ENCODE data around the gene PSME3IP1. TPM values are rescaled to one million over a fixed set of nuclear protein-coding genes. Genes with fewer than 3 reads are reported as not detected.

The PSME3IP1 gene
- total and polyA plus RNA-seq, 2 of the 8 experiments (the other 6 are each of a cell fraction or from before 2014, with no cell fraction given) = 95.1 to 98.3 TPM

DNA sequence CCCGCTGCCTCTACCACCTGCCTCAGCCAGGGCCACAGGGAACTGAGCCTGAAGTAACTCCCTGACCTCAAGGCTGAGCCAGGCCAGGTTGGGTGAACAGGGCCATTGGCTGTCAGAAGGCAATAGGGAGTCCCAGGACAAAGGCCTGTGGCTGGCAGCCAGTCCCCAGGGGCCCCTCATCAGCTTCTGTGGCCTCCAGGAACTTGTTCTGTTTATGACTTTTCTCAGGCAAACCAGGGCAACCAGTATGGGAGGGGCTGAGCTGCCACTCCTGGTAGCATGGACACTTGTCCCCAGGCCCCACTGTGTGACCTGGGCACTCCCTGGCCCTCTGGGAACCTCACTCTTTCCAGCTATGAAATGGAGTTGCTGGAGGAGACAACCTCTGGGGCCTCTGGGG is 53.4 kb downstream of the PSME3IP1 start:
- Histone ChIP-seq H3K23me2 (ENCODE audit: low read depth, low read length) (no peaks in the 10 kb centered on the region), H3K79me1 (ENCODE audit: low read depth, low read length) (no peaks in the 10 kb centered on the region), H2AK5ac (ENCODE audit: low read depth, low read length) (no peak overlapping the region), H4K8ac (ENCODE audit: extremely low read depth, insufficient read depth, low read length) (no peak overlapping the region), H3K4me3 (ENCODE audit: extremely low read depth in 1 of 4, insufficient read depth in 2 of 4, low read depth in 3 of 4, low read length in 4 of 4) (no peak overlapping the region), H2BK12ac (ENCODE audit: low read depth, low read length) (no peak overlapping the region), H3K23ac (ENCODE audit: insufficient read length) (no peak overlapping the region), H3K36me3 (ENCODE audit: control insufficient read depth in 2 of 4, insufficient read depth in 4 of 4, low read length in 3 of 4) (no peaks in the 10 kb centered on the region), H3K18ac (ENCODE audit: extremely low read depth, low read length) (no peak overlapping the region), H3K9ac (replicated peaks in 1 of 4; ENCODE audit: extremely low read depth in 1 of 4, low read depth in 3 of 4, low read length in 3 of 4) (no peak overlapping the region), H2BK5ac (ENCODE audit: low read depth, low read length) (no peak overlapping the region), H3K14ac (ENCODE audit: insufficient read length) (no peak overlapping the region), H4K5ac (ENCODE audit: insufficient read length, low read depth, low read length) (no peak overlapping the region), H4K91ac (replicated peaks; ENCODE audit: insufficient read length, low read length) (no peak overlapping the region), H3K27ac (ENCODE audit: low read depth, low read length) (no peak overlapping the region), H2AFZ (ENCODE audit: low read length) (no peak overlapping the region), H2BK20ac (ENCODE audit: low read length) (no peak overlapping the region), H3K9me3 (ENCODE audit: insufficient read depth in 2 of 2, low read depth in 1 of 2, low read length in 1 of 2) (no peaks in the 10 kb centered on the region), H2BK120ac (replicated peaks; ENCODE audit: low read depth, low read length) (no peak overlapping the region), H3K4me1 (replicated peaks in 1 of 4; ENCODE audit: control insufficient read depth in 3 of 4, insufficient read depth in 4 of 4, low read length in 3 of 4) (peaks cover 0 to 5% (median 2%) of the 10 kb centered on the region in 4 experiments; a peak in 3 of 7 replicates), H4K20me1 (replicated peaks in 1 of 2; ENCODE audit: control insufficient read depth in 1 of 2, insufficient read depth in 2 of 2, low read length in 2 of 2) (no peaks in the 10 kb centered on the region), H3K79me2 (ENCODE audit: control insufficient read depth in 1 of 2, insufficient read depth in 2 of 2, low read length in 2 of 2) (no peaks in the 10 kb centered on the region), H2BK15ac (ENCODE audit: low read length) (no peak overlapping the region), H3K56ac (replicated peaks; ENCODE audit: insufficient read length, low read depth, low read length) (no peak overlapping the region), H3K4me2 (ENCODE audit: insufficient read depth in 1 of 2, low read depth in 2 of 2, low read length in 2 of 2) (no peak overlapping the region), H3K27me3 (replicated peaks in 1 of 4; ENCODE audit: control insufficient read depth in 3 of 4, extremely low read depth in 1 of 4, insufficient read depth in 3 of 4, low read length in 3 of 4) (no peaks in the 10 kb centered on the region), H3K4ac (replicated peaks; ENCODE audit: insufficient read length, low read depth, low read length) (no peak overlapping the region)
- ChIA-PET POLR2A (ENCODE audit: partially characterized antibody) (interaction anchor here (1.8 kb wide), 1 partner anchor 12 kb away, joined by 5 read pairs; no protein-coding TSS in a partner anchor), CTCF (ENCODE audit: partially characterized antibody) (no interaction called here)
- TF ChIP-seq BCL11A (IDR thresholded peaks at IDR 0.05; ENCODE audit: low read depth in 2 of 2, low read length in 2 of 2) (no peak), RFX5 (IDR thresholded peaks at IDR 0.05; ENCODE audit: borderline replicate concordance, low read depth, low read length) (no peak), YY1 (IDR thresholded peaks at IDR 0.05; ENCODE audit: low read depth, low read length) (no peak), POLR2AphosphoS5 (IDR thresholded peaks at IDR 0.05; ENCODE audit: low read depth, low read length) (no peak), BACH1 (IDR thresholded peaks at IDR 0.05; ENCODE audit: low read length) (no peak), ZNF274 (IDR thresholded peaks at IDR 0.05; ENCODE audit: borderline replicate concordance, extremely low read depth, low read length) (no peak), EZH2 (IDR thresholded peaks at IDR 0.05; ENCODE audit: low read depth, low read length, severe bottlenecking) (no peak), SP1 (IDR thresholded peaks at IDR 0.05; ENCODE audit: low read depth, low read length) (no peak), SIRT6 (IDR thresholded peaks at IDR 0.05; ENCODE audit: low read length) (no peak), POLR2A (IDR thresholded peaks at IDR 0.05; ENCODE audit: control extremely low read depth in 1 of 2, low read depth in 2 of 2, low read length in 2 of 2) (no peak), SAP30 (IDR thresholded peaks at IDR 0.05; ENCODE audit: insufficient read depth, insufficient replicate concordance, low read length) (no peak)
- DNase-seq (ENCODE audit: low read depth in 1 of 2, low spot score in 2 of 2) = no peak
- 86% methylated on average over 1 of the region's 1 CpG; no CpG with 5 or more reads in 1 of the 2 experiments for WGBS, 2 experiments (ENCODE audit: extremely low coverage in 1 of 2, insufficient coverage in 1 of 2, insufficient read length in 1 of 2, insufficient replicate concordance in 2 of 2, low coverage in 1 of 2, low lambda C conversion rate in 2 of 2, missing lambda C conversion rate in 1 of 2)
- no peak for FAIRE-seq
